ENCODE results near the gene PARD3. TPM values are rescaled to one million over a fixed set of nuclear protein-coding genes. Genes with fewer than 3 reads are reported as not detected.

The PARD3 gene
- total and polyA plus RNA-seq, 2 donors (not counting 3 experiments of a cell fraction or from before 2014, with no cell fraction given) = 7.3 to 24.1 TPM

DNA sequence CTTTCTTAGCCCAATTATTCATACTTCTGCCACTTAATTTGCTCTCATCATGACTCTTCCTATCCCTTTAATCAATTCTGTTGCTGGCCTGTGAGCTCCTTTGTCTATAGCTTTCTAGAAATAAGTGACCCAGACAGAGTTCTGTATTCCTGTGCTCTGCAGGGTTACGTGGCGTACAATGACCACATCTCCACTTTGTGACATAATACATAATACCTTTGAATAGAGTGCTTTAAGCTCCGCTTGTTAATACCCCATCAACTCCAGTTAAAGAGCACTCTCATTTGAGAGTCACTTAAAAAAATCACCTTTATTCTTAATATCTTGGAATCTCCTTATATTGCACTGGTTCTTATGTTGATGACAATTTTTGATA, 619.0 kb downstream of the PARD3 start:
- H4K20me1 ChIP-seq (replicated peaks; ENCODE audit: control insufficient read depth, extremely low read depth, insufficient read depth, low read length) = no peaks in the 10 kb centered on the region
- no peaks in the 10 kb centered on the region for H3K9me3 ChIP-seq (replicated peaks; ENCODE audit: control insufficient read depth, insufficient read depth, low read length)
- H3K27me3 ChIP-seq (ENCODE audit: control insufficient read depth in 2 of 2, insufficient read depth in 2 of 2, low read length in 2 of 2) = no peaks in the 10 kb centered on the region
- no peak overlapping the region for H2AFZ ChIP-seq (ENCODE audit: low read depth, low read length)
- no peak overlapping the region for H3K4me3 ChIP-seq (replicated peaks in 1 of 3; ENCODE audit: insufficient read depth in 1 of 3, low read depth in 1 of 3, low read length in 3 of 3)
- no TSS peak for BruUV-seq (replicated peaks)
- H3K4me2 ChIP-seq (ENCODE audit: insufficient read depth, low read length) = no peak overlapping the region
- no peak overlapping the region for H3K27ac ChIP-seq (ENCODE audit: insufficient read depth, low read depth, low read length)
- FAIRE-seq (no peak), DNase-seq (ENCODE audit: low read depth, low spot score) (no peak)
- dilution Hi-C loops (cut with MboI; ENCODE audit: extremely low pct_ligation_motif_present, low sequenced_read_pairs) (no loop called here), intact Hi-C loops (cut with micrococcal nuclease) (no loop called here)
- no peaks in the 10 kb centered on the region for H3K36me3 ChIP-seq (ENCODE audit: control insufficient read depth in 2 of 2, extremely low read depth in 1 of 2, insufficient read depth in 2 of 2, low read length in 2 of 2)
- H3K4me1 ChIP-seq (ENCODE audit: control insufficient read depth, extremely low read depth, insufficient read depth, low read length) = no peaks in the 10 kb centered on the region
- POLR2A ChIA-PET = no interaction called here
- TF ChIP-seq POLR2AphosphoS5 (IDR thresholded peaks at IDR 0.05; ENCODE audit: insufficient read depth, low read depth, low read length) = no peak
- TF ChIP-seq, protein P1, sequence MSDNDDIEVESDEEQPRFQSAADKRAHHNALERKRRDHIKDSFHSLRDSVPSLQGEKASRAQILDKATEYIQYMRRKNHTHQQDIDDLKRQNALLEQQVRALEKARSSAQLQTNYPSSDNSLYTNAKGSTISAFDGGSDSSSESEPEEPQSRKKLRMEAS (IDR thresholded peaks at IDR 0.05; ENCODE audit: insufficient read depth, insufficient read length) = no peak
- TF ChIP-seq, protein P2, sequence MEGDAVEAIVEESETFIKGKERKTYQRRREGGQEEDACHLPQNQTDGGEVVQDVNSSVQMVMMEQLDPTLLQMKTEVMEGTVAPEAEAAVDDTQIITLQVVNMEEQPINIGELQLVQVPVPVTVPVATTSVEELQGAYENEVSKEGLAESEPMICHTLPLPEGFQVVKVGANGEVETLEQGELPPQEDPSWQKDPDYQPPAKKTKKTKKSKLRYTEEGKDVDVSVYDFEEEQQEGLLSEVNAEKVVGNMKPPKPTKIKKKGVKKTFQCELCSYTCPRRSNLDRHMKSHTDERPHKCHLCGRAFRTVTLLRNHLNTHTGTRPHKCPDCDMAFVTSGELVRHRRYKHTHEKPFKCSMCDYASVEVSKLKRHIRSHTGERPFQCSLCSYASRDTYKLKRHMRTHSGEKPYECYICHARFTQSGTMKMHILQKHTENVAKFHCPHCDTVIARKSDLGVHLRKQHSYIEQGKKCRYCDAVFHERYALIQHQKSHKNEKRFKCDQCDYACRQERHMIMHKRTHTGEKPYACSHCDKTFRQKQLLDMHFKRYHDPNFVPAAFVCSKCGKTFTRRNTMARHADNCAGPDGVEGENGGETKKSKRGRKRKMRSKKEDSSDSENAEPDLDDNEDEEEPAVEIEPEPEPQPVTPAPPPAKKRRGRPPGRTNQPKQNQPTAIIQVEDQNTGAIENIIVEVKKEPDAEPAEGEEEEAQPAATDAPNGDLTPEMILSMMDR (IDR thresholded peaks at IDR 0.05; ENCODE audit: extremely low read depth in 1 of 2, insufficient read depth in 1 of 2, low read depth in 1 of 2, low read length in 2 of 2) = no peak
- no peak for TF ChIP-seq EZH2 (IDR thresholded peaks at IDR 0.05; ENCODE audit: borderline replicate concordance, low read depth, low read length, severe bottlenecking)
- TF ChIP-seq GATA2 (IDR thresholded peaks at IDR 0.05; ENCODE audit: insufficient read depth, insufficient read length, low read depth, low read length) = no peak
- TF ChIP-seq MYC (IDR thresholded peaks at IDR 0.05; ENCODE audit: low read depth, low read length) = no peak
- TF ChIP-seq FOS (IDR thresholded peaks at IDR 0.05; ENCODE audit: borderline replicate concordance, insufficient read depth, low read length) = no peak
- TF ChIP-seq POLR2A (IDR thresholded peaks at IDR 0.05; ENCODE audit: low read depth, low read length) = no peak
- no peak for TF ChIP-seq JUN (IDR thresholded peaks at IDR 0.05; ENCODE audit: borderline replicate concordance, insufficient read depth, insufficient read length, low read depth)
- CTCF ChIA-PET = interaction anchor here (0.7 to 1.2 kb wide), 4 partner anchors 11 to 1075 kb away, joined by 3 to 8 read pairs (median 4); no protein-coding TSS in a partner anchor
- H3K79me2 ChIP-seq (ENCODE audit: control insufficient read depth, insufficient read depth, low read length) = no peaks in the 10 kb centered on the region
- H3K9me1 ChIP-seq (replicated peaks; ENCODE audit: control insufficient read depth, extremely low read depth, insufficient read depth, low read length) = no peaks in the 10 kb centered on the region
- H3K9ac ChIP-seq (replicated peaks; ENCODE audit: extremely low read depth, insufficient read depth, low read length) = no peak overlapping the region
